Colonic mucosa (tissue), 4 donors: Measurements from ENCODE around the gene HASPIN. TPM values are rescaled to one million over a fixed set of nuclear protein-coding genes. Genes with fewer than 3 reads are reported as not detected.
"Not testable (repeated sequence)": the region's sequence is repeated elsewhere in the genome, so short reads cannot be mapped to it uniquely, and the experiment has no call there.

ENCODE experiments used
- DNase-seq: peaks from one replicate; pipeline ENCODE4 v3.0.0-alpha.2; 2020
- H3K27ac ChIP-seq: fragments of 200-600 bp; one replicate; pipeline ENCODE4 v1.8.0; 2021
- H3K27me3 ChIP-seq: fragments of 200-600 bp; one replicate; pipeline ENCODE4 v1.8.0; 2021
- H3K36me3 ChIP-seq: fragments of 200-600 bp; one replicate; pipeline ENCODE4 v1.8.0; 2021
- H3K4me1 ChIP-seq: fragments of 200-600 bp; one replicate; pipeline ENCODE4 v1.8.0; 2021; ENCODE audit warnings: mild to moderate bottlenecking
- H3K4me3 ChIP-seq: fragments of 200-600 bp; one replicate; pipeline ENCODE4 v1.8.0; 2021
- H3K9ac ChIP-seq, 2 donors: one replicate each; pipeline ENCODE4 v1.7.0; 2013; ENCODE audit warnings: control low read depth in 2 of 2, low read depth in 2 of 2, low read length in 2 of 2
- H3K9me3 ChIP-seq: fragments of 200-600 bp; one replicate; pipeline ENCODE4 v1.8.0; 2021
- intact Hi-C: fragments of 100-400 bp; cut with DNase I; formaldehyde crosslinking; loops from one replicate; pipeline ENCODE4 v1.14.1; 2022
- total RNA-seq, 2 donors: library from RNA; stranded (reverse); fragmentation: NEBNext Ultra II Directional in 1 of 2; extraction: Animal tissue kit (Norgen Biotek cat#: 25700) in 1 of 2; gene quantifications; one replicate each; pipeline ENCODE4 v1.2.1, GENCODE V29; 2021
- TF ChIP-seq, protein P1 (sequence below): fragments of 200-600 bp; IDR thresholded peaks from one replicate; pipeline ENCODE4 v1.8.0; 2022; ENCODE audit warnings: antibody characterized with exemption, mild to moderate bottlenecking
- donor health status: healthy.
- donor health status: DM: no; HTN: no; CAD: no.
- donor health status: DM: no; HTN: no; CAD: no.

The HASPIN gene
- total RNA-seq, 2 donors from 2014 or later = 2.6 to 13.2 TPM

DNA sequence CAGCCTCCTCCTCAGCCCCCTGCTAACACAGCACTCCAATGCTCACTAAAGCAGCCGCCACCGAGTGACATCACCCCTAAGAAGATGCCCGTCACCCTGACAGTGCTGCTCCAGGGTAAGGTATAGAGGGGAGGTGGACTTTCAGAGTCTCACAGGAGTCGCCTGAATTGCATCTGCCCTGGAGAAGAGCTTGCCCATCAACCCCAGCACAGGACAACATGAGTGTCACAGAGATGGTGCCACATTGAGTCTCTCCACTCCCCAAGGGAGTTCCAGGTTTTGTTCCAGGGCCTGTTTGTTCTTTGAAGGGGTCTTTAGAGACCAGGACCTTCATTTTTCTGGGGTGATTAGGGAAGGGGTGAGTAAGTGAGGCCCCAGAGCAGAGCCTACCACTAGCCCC, 25.6 kb upstream of the HASPIN start:
- Histone ChIP-seq H3K9me3 (no peaks in the 10 kb centered on the region), H3K4me1 (no peaks in the 10 kb centered on the region), H3K27ac (no peak overlapping the region), H3K36me3 (no peaks in the 10 kb centered on the region), H3K27me3 (peaks cover 29% of the 10 kb centered on the region), H3K4me3 (no peak overlapping the region), H3K9ac (no peak overlapping the region)
- TF ChIP-seq, protein P1, sequence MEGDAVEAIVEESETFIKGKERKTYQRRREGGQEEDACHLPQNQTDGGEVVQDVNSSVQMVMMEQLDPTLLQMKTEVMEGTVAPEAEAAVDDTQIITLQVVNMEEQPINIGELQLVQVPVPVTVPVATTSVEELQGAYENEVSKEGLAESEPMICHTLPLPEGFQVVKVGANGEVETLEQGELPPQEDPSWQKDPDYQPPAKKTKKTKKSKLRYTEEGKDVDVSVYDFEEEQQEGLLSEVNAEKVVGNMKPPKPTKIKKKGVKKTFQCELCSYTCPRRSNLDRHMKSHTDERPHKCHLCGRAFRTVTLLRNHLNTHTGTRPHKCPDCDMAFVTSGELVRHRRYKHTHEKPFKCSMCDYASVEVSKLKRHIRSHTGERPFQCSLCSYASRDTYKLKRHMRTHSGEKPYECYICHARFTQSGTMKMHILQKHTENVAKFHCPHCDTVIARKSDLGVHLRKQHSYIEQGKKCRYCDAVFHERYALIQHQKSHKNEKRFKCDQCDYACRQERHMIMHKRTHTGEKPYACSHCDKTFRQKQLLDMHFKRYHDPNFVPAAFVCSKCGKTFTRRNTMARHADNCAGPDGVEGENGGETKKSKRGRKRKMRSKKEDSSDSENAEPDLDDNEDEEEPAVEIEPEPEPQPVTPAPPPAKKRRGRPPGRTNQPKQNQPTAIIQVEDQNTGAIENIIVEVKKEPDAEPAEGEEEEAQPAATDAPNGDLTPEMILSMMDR = no peak
- intact Hi-C loops = no loop called here
- no peak for DNase-seq

DNA sequence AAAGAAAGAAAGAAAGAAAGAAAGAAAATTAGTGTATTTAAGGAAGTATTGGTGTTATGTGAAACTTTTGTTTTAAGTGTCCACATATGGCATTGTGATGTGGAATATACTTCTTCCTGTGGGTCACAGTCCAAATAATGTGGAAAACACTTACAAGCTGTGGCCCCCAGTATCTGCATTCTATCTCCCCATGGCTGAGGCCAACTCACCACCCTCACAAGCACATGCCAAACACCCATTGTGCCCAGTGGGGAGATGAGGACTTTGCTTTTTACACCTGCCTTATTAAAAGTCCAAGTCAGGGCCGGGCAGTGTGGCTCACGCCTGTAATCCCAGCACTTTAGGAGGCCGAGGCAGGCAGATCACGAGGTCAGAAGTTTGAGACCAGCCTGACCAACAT, 23.8 kb upstream of the HASPIN start:
- Histone ChIP-seq H3K4me1 (no peaks in the 10 kb centered on the region), H3K9me3 (no peaks in the 10 kb centered on the region), H3K27me3 (peaks cover 23% of the 10 kb centered on the region), H3K27ac (no peak overlapping the region), H3K4me3 (no peak overlapping the region), H3K36me3 (no peaks in the 10 kb centered on the region), H3K9ac (no peak overlapping the region)
- TF ChIP-seq, protein P1 = no peak
- intact Hi-C loops = no loop called here
- no peak for DNase-seq

DNA sequence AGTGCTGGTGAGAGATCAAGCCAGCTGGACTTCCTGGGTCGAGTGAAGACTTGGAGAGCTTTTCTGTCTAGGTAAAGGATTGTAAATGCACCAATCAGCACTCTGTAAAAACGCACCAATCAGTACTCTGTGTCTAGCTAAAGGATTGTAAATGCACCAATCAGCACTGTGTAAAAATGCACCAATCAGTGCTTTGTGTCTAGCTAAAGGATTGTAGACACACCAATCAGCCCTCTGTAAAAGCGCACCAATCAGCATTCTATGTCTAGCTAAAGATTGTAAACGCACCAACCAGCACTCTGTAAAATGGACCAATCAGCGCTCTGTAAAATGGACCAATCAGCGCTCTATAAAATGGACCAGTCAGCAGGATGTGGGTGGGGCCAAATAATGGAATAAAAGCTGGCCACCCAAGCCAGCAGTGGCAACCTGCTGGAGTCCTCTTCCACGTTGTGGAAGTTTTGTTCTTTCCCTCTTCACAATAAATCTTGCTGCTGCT, 21.6 kb upstream of the HASPIN start:
- DNase-seq, H3K4me3 ChIP-seq, H3K36me3 ChIP-seq, H3K27me3 ChIP-seq, H3K4me1 ChIP-seq, H3K27ac ChIP-seq, intact Hi-C loops, H3K9ac ChIP-seq, H3K9me3 ChIP-seq: not testable (repeated sequence)

DNA sequence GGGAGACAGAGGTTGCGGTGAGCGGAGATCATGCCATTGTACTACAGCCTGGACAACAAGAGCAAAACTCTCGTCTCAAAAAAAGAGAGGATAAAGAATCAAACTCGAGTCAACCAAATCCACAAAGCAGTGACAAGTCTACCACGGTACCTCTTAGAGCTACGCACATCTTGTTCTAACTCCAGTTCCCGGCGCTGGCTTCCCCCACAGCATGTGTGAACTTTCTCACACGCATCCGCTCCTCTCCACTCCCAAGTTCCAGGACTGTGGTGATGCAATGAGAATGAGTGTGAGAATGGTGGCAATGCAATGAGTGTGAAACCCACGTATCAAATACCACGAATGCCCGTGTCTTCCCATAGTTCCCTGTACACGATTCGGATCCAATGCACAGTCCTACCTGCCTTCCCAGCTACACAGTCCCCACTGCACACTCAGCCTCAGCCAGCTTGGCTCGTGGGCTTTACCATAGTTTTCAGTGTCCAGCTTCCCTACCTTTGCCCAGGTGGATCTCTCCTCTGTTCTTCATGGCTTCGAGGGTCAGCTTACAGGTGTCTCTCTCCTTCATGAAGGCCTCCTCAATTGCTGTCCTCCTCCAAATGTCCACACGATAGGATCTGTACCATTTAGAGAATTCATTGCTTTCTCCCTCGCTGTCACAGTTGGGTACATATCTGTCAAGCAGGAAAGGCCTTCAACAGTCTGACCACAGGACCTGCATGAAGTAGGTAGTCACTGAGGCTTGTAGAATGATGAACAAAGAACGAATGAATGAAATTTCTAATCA, 18.6 kb upstream of the HASPIN start:
- intact Hi-C loops = no loop called here
- Histone ChIP-seq H3K27me3 (no peaks in the 10 kb centered on the region), H3K27ac (no peak overlapping the region), H3K4me1 (no peaks in the 10 kb centered on the region), H3K9me3 (no peaks in the 10 kb centered on the region), H3K9ac (no peak overlapping the region), H3K36me3 (no peaks in the 10 kb centered on the region), H3K4me3 (no peak overlapping the region)
- DNase-seq = no peak
- TF ChIP-seq, protein P1 = no peak

DNA sequence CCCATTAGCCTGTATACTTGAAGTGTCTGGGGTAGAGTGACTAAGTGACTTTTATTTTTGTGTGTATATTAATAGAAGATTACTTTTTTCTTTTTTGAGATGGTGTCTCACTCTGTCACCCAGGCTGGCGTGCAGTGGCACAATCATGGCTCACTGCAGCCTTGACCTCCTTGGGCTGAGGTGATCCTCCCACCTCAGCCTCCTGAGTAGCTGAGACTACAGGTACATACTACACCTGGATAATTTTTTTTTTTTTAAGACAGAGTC, 18.1 kb upstream of the HASPIN start:
- H3K9ac ChIP-seq, H3K36me3 ChIP-seq, DNase-seq, H3K4me3 ChIP-seq, H3K27ac ChIP-seq, H3K9me3 ChIP-seq, H3K27me3 ChIP-seq, H3K4me1 ChIP-seq, intact Hi-C loops: not testable (repeated sequence)

DNA sequence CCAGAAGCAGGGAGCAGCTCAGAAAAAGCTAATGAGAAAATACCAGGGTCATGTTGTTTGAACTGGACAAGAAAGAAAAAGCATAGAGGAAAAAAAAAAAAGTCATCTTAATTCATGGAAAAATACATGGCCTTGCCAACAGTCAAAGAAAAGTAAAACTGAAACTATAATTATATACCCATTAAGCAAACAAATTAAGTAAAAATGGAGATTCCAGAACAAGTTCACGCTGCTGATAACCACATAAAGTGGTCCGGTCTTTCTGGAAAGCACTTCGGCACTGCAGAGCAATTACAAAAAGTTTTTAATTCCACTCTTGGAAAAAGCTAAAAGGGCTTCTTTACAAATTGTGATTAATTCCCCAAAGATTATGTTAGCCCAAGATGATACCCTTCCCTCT, 15.3 kb upstream of the HASPIN start:
- Histone ChIP-seq H3K4me1 (no peaks in the 10 kb centered on the region), H3K4me3 (no peak overlapping the region), H3K9ac (no peak overlapping the region), H3K36me3 (no peaks in the 10 kb centered on the region), H3K27ac (no peak overlapping the region), H3K9me3 (no peaks in the 10 kb centered on the region), H3K27me3 (no peaks in the 10 kb centered on the region)
- intact Hi-C loops = no loop called here
- TF ChIP-seq, protein P1 = no peak
- no peak for DNase-seq
